IPS-20b (cell line): ENCODE results near the gene A1BG.

Experiments used
- H3K27ac ChIP-seq: one replicate; pipeline ENCODE4 v1.5.1; 2013; ENCODE audit warnings: low read length
- H3K27me3 ChIP-seq: 2 replicates; pipeline ENCODE4 v1.6.1; 2013; ENCODE audit warnings: mild to moderate bottlenecking, low read length, inconsistent platforms; ENCODE audit not compliant: insufficient read depth
- H3K36me3 ChIP-seq: 2 replicates; pipeline ENCODE4 v1.6.1; 2013; ENCODE audit warnings: low read depth, mild to moderate bottlenecking, inconsistent platforms, low read length, moderate library complexity; ENCODE audit not compliant: insufficient read depth
- H3K4me1 ChIP-seq: 2 replicates; pipeline ENCODE4 v1.6.1; 2013; ENCODE audit warnings: mild to moderate bottlenecking, control low read depth, inconsistent platforms, low read length, moderate library complexity; ENCODE audit not compliant: insufficient read depth
- H3K4me3 ChIP-seq: 2 replicates; pipeline ENCODE4 v1.5.1; 2013; ENCODE audit warnings: mild to moderate bottlenecking, low read length, inconsistent platforms
- H3K9ac ChIP-seq: 2 replicates; pipeline ENCODE4 v1.6.1; 2013; ENCODE audit warnings: low read depth, mild to moderate bottlenecking, inconsistent platforms, low read length, moderate library complexity
- H3K9me3 ChIP-seq: 2 replicates; pipeline ENCODE4 v1.6.1; 2013; ENCODE audit warnings: mild to moderate bottlenecking, low read depth, low read length, inconsistent platforms; ENCODE audit not compliant: insufficient read depth

Gene A1BG

DNA sequence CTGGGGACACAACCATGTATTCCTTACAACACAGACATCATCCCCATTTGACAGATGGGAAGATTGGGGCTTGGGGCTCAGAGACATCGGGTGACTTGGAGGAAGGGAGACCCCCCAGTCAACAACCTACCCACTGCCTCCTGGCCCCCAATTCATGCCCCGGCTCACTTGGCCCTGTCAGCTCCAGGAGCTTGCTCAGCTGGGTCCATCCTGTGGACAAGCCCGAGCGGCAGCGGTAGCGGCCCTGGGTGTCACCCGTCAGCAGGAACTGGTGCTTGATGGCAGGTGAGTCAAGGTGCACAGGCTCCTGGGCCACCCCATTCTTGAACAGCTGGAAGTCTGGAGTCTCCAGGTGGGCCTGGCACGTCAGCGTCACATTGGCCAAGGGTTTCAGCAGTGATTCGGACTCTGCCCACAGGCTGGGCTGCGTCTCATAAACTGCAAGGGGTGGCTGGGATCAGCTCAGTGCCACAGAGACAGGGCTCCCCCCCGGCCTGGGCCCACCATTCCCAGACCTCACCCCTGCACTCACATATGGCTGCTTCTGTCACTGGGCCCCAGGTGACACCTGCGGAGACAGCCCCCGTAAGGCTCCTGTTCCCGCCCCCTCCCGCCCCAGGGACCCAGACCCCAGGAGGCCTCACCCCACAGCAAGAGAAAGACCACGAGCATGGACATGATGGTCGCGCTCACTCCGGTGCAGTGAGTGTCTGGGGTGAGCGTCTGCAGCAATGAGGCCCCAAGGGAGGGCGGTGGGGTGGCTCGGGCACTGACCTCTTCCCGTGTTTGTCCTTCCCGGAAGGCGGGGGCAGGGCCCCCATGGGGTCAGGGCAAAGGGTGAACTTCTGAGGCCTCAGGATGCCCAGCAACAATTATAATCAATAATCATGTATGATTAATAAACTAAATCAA lies at the start of gene A1BG:
A1BG (minus strand) TSS at position 733 of the 912 bp plus-strand sequence; CDS start at position 678, 55 bp downstream.
- H3K27me3 ChIP-seq: peaks cover 6% of the 10 kb centered on the region; the same call in 1 of the 2 replicates
- H3K9me3 ChIP-seq: no peaks in the 10 kb centered on the region
- H3K4me3 ChIP-seq: no peak within 1 kb of the TSS
- no peaks in the 10 kb centered on the region for H3K4me1 ChIP-seq
- H3K9ac ChIP-seq: no peak within 1 kb of the TSS
- no peaks in the 10 kb centered on the region for H3K36me3 ChIP-seq
- H3K27ac ChIP-seq: no peak within 1 kb of the TSS

- Histone ChIP-seq H3K4me1 (no peaks in the 10 kb centered on the region), H3K27me3 (peaks cover 20% of the 10 kb centered on the region), H3K9ac (peak overlapping the region; percentile 87; the same call in 1 of the 2 replicates), H3K36me3 (no peaks in the 10 kb centered on the region), H3K9me3 (no peaks in the 10 kb centered on the region), H3K4me3 (peak overlapping the region; percentile 89), H3K27ac (no peak overlapping the region)
These were observed 48.6 kb upstream of the A1BG start for GRCh38 chr19:58401840-58402421.

- Histone ChIP-seq H3K9ac (peak overlapping the region; percentile 87; the same call in 1 of the 2 replicates), H3K27ac (no peak overlapping the region)
These were observed 47.9 kb upstream of the A1BG start for GRCh38 chr19:58400916-58401839.

DNA sequence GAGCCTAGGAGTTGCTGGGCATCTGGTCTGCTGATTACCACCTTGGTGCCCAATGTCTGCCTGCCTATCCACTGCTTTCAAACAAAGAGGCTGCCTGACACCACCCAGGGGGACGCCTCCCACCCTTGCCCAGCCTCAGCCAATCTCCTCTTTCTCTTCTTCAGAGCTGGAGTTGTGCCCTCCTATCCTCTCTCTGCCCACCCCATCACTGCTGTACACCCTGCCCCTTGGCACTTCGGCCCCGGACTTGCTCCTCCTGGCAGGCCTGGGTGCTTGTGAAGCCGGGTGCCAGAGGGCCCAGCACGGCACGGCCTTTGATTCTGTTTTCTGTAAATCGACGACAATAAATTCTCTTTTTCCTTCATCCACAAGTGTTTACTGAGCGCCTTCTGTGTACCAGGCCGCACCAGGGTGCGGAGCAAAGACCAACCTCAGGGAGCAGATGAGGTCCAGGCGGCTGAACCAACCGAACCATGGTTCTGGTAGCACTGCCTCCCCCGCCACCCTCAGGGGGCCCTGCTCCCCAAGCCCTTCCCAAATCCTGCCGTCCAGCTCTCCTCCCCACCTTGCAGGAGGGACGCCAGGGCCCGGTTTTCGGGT lies 47.1 kb upstream of the A1BG start:
- H3K4me3 ChIP-seq: peak overlapping the region; percentile 70
- H3K27ac ChIP-seq: no peak overlapping the region
- H3K36me3 ChIP-seq: no peaks in the 10 kb centered on the region
- H3K27me3 ChIP-seq: peaks cover 31% of the 10 kb centered on the region
- H3K4me1 ChIP-seq: peaks cover 2% of the 10 kb centered on the region; the same call in 1 of the 2 replicates
- peak overlapping the region; percentile 70; the same call in 1 of the 2 replicates for H3K9ac ChIP-seq
- H3K9me3 ChIP-seq: no peaks in the 10 kb centered on the region

More at GRCh38 chr19:58400916-58401839, 47.9 kb upstream of the A1BG start:
- Histone ChIP-seq H3K36me3 (no peaks in the 10 kb centered on the region), H3K4me3 (peak overlapping the region; percentile 89), H3K4me1 (no peaks in the 10 kb centered on the region), H3K9me3 (no peaks in the 10 kb centered on the region), H3K27me3 (peaks cover 25% of the 10 kb centered on the region)

DNA sequence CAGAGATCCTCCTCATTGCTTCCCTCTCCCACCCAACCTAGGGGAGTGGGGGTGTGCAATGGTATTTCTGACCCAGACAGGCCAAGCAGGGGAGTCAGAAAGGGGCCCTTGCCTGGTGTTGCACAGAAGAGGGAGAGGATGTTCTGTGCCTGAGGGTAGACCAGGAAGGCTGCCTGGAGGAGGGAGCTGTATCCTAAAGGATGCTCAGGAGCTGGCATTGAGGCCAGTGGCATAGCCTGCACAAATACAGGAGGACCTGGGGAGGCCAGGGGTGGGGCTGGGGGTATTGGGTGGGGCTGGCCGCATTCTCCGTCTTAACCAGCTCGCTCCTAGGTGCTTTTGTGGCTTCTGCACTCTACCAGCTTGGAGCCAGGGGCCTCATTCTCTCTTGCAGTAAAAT lies 46.6 kb upstream of the A1BG start:
- Histone ChIP-seq H3K27ac (no peak overlapping the region), H3K4me3 (no peak overlapping the region), H3K36me3 (peaks cover 4% of the 10 kb centered on the region), H3K9me3 (no peaks in the 10 kb centered on the region), H3K9ac (no peak overlapping the region), H3K4me1 (peaks cover 2% of the 10 kb centered on the region; the same call in 1 of the 2 replicates), H3K27me3 (peaks cover 31% of the 10 kb centered on the region)

GRCh38 chr19:58398545-58398944 lies 45.3 kb upstream of the A1BG start:
- Histone ChIP-seq H3K9me3 (no peaks in the 10 kb centered on the region), H3K9ac (no peak overlapping the region), H3K36me3 (peaks cover 18% of the 10 kb centered on the region), H3K4me3 (no peak overlapping the region), H3K27ac (no peak overlapping the region), H3K4me1 (peaks cover 2% of the 10 kb centered on the region; the same call in 1 of the 2 replicates), H3K27me3 (peaks cover 31% of the 10 kb centered on the region)

GRCh38 chr19:58398087-58398486 lies 44.8 kb upstream of the A1BG start:
- Histone ChIP-seq H3K9me3 (no peaks in the 10 kb centered on the region), H3K9ac (no peak overlapping the region), H3K36me3 (peaks cover 23% of the 10 kb centered on the region), H3K27me3 (peaks cover 31% of the 10 kb centered on the region), H3K4me3 (no peak overlapping the region), H3K4me1 (peaks cover 2% of the 10 kb centered on the region; the same call in 1 of the 2 replicates), H3K27ac (no peak overlapping the region)

GRCh38 chr19:58397533-58398037 lies 44.3 kb upstream of the A1BG start:
- peaks cover 2% of the 10 kb centered on the region; the same call in 1 of the 2 replicates for H3K4me1 ChIP-seq
- no peak overlapping the region for H3K9ac ChIP-seq
- H3K4me3 ChIP-seq: no peak overlapping the region
- no peaks in the 10 kb centered on the region for H3K9me3 ChIP-seq
- H3K36me3 ChIP-seq: peaks cover 28% of the 10 kb centered on the region
- peaks cover 31% of the 10 kb centered on the region for H3K27me3 ChIP-seq
- H3K27ac ChIP-seq: no peak overlapping the region

- peaks cover 34% of the 10 kb centered on the region for H3K36me3 ChIP-seq
- H3K4me3 ChIP-seq: no peak overlapping the region
- H3K4me1 ChIP-seq: peaks cover 2% of the 10 kb centered on the region; the same call in 1 of the 2 replicates
- peaks cover 31% of the 10 kb centered on the region for H3K27me3 ChIP-seq
- no peak overlapping the region for H3K9ac ChIP-seq
- H3K9me3 ChIP-seq: no peaks in the 10 kb centered on the region
- no peak overlapping the region for H3K27ac ChIP-seq
These were observed 43.6 kb upstream of the A1BG start for GRCh38 chr19:58396691-58397532.

GRCh38 chr19:58395979-58396627 lies 42.8 kb upstream of the A1BG start:
- no peaks in the 10 kb centered on the region for H3K9me3 ChIP-seq
- H3K9ac ChIP-seq: no peak overlapping the region; the same call in 1 of the 2 replicates
- peaks cover 31% of the 10 kb centered on the region for H3K27me3 ChIP-seq
- H3K36me3 ChIP-seq: peaks cover 42% of the 10 kb centered on the region
- peak overlapping the region; percentile 56; the same call in 1 of the 2 replicates for H3K4me3 ChIP-seq
- H3K27ac ChIP-seq: no peak overlapping the region
- peaks cover 2% of the 10 kb centered on the region; the same call in 1 of the 2 replicates for H3K4me1 ChIP-seq
